Activated CD4-positive, alpha-beta T cell treated with anti-CD3 and anti-CD28 coated beads, Interleukin-2, amount 50 U/mL, for 24 hours (primary cell): ENCODE measurements around the gene RITA1.

Experiments
- DNase-seq, 2 donors: peaks; one replicate each; pipeline ENCODE4 v3.0.0-alpha.2; 2020; ENCODE audit warnings: low read depth in 1 of 2, low spot score in 1 of 2

RITA1 gene

DNA sequence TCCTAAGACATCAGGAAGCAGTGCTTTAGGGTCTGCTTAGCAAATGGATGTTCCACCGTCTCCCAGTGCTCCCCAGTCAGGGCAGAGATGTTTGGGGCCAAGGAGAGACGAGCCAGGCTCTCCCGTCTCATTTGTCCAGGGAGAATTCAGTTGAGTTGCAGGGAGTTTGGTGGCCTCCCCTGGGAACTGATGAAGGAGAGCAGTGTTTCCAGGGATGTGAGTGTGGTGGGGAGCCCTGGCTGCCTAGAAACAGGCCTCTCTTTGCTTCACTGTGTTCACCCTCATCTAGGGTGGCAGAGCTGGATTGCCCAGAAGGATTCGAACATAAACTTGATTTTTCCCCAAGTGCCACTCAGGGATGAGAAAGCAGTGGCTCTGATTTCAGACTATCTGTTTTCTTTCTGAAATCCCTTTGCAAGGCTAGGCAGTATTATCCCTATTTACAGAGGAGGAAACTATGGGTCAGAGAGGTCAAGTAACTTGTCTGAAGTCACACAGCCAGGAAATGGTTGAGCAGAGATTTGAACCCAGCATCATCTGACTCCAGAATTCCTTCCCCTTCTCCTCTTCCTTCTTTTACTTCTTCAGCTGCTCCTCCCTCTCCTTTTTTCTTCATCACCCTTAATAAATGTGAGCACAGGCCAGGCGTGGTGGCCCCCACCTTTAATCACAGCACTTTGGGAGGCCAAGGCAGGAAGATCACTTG is 42.3 kb downstream of the RITA1 start:
- no peak for DNase-seq

- no peak for DNase-seq
Observed at GRCh38 chr12:113228394-113229028, 43.0 kb downstream of the RITA1 start.

GRCh38 chr12:113230315-113231234 is 45.1 kb downstream of the RITA1 start:
- no peak for DNase-seq

GRCh38 chr12:113231235-113232088 is 45.9 kb downstream of the RITA1 start:
- DNase-seq, result no peak

DNA sequence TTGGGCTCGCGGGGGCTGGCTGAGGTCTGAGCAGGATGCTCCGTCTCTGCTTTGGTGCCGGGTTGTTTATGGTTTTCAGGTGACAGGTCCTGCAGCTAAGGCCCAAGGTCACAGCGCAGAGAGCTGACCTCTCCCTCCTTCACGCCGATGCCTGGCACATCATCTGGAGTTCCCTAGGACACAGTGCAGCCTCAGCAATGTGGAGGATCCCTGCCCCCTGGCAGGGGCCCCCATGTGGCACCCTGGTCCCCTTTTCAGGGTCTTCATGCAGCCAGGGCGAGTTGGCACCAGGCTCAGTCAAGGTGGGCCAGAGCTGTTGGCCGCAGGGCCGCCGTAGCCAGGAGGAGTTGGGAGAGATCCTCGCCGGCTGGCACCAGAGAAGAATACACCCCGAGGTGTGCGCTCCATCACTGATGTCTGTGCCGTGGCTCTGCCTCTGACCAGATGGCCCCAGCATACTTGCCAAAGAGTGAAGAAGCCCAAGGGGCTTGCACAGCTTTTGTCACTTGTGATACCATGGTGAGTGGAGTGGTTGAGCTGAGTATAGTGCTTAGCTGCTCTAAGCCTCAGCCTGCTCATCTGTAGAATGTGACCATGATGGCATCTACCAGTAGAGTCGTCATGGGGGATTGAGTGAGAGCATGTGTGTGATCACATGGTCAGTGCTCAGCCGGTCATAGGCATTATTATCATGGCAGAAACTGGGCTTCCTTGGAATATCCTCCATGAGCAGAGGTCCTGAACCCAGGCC is 46.7 kb downstream of the RITA1 start:
- DNase-seq, result no peak

DNA sequence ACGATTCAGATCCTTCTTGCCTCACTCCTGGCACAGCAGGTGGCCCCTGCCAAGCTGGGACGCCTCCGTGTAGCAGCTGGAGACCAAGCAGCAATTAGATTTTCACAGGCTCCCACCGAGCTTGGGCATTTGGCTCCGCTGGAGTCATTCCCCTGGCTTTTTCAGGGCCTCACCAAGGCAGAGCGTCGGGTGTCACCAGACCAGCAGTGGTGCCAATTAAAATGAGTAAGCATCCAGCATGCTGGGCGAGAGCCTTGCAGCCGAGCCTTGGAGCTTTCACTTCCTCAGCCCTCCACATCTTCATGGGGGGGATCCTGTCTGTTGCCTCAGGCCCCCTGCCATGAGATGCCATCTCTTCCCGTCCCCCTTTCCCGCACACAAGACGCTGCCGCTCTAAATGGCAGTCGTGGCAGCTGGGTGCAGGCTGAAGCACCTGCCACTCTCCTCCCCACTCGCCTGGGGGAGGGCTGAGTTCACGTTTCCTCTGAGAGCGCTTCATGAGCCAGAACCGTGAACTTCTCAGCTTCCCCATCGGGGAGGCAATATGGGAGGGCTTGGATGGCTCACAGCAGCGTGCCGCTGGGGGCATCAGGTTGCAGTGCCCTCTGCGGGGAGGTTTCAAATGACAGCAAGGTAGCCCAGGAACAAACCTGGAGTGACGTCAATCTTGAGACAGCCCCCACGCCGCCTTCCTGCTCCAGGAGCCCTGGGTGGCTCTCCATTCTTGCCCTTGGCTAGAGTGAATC is 47.5 kb downstream of the RITA1 start:
- DNase-seq, result peak; percentile 18 to 50

GRCh38 chr12:113233967-113234366 is 48.4 kb downstream of the RITA1 start:
- DNase-seq, result no peak

DNA sequence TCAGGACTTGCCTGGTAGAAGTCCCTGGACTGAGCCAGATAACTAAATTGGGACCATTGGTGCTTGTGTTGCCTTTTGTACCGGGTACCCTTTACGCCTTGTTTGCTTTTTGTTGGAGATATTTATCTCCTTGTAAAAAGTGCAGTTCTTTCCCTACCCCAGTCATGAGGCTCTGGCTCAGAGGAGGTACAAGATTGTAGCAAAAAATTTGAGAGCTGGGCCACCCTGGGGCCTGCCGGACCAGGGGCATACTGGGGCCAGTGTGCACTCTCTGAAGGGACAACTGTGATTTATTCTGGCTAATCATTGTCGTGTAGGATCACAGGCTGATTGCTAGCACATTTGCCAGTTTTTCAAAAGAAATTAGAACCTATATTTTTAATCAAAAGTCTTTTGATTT is 49.0 kb downstream of the RITA1 start:
- DNase-seq, result no peak

DNA sequence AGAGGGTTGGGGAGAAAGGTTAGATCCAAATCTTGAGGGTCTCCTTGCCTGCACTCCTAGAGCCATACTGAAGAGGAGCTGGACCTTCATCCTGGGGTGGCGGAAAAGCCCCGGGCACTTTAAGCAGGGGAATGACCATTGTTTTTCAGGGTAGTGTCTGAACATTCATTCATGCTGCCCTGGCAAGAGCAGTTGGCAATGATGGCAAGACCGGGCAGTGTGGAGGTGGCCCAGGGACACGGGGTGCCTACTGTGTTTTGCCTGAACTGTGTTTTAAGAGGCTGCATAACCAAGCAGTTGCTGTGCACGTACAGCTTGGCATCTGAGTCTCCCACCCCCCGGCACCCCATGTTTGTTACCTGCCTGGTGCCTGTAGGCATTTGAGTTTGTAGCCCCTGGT is 50.5 kb downstream of the RITA1 start:
- DNase-seq, result no peak

DNA sequence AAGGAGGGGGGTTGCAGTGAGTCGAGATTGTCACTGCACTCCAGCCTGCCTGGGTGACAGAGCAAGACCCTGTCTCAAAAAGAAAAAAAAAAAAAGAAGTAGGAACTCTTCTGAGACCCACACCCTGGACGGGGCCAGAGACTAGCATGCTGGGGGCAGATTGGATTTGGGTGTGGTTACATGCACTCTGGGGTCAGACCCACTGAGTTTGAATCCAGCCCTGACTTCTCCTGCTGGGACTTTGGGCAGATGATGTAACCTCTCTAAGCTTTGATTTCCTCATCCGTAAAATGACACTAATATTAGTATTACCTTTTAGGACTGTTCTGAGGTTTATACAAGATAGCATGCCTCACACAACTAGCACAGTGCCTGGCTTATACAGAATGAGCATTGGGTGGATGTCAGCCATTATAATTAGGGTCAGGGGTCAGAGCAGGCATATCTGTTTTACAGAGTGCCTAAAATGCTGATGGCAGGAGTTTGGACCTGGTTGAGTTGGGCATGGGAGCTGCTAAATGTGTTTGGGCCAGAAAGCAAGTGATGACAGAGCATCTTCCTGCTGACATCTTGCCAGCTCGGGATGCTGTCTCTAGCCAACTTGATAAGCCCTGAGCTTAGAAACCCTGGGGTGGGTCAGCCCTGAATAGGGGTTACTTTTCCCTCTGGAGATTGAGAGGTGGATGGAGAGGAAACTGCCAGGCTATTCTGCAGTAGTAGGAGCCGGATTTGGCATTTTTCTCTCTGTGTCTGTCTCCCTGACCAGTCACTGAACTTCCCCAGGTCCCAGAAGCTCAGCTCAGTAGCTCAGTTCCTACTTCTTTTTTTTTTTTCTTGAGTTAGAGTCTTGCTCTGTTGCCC is 51.2 kb downstream of the RITA1 start:
- no peak for DNase-seq

- DNase-seq, result no peak
Observed at GRCh38 chr12:113237748-113238147, 52.2 kb downstream of the RITA1 start.

- no peak for DNase-seq
Observed at GRCh38 chr12:113238309-113238708, 52.8 kb downstream of the RITA1 start.

GRCh38 chr12:113239288-113239771 is 53.8 kb downstream of the RITA1 start:
- no peak for DNase-seq

DNA sequence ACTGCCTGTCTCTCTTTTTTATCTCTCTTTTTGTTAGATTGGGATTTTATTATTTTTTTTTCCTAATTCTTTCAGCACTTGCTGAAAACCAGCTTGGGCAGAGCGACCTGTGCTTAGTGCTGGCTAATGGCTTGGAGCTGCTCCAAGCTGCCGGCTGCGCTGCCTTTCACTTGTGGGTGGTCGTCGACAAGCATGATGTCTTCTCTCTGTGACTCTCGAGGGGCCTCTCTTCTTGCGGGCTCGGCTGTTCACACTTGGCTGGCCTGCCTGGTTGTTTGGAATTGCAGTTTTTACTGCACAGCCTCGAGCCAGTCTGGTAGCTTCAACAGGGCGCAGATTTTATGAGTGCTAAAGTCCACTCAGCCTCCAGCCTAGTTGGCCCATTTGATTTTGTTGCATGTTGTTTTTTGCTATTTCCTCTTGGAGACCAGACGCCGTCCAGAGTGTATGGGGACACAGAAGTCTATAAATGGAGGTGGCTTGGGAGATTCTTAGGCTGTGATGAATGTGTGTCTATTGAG is 54.4 kb downstream of the RITA1 start:
- DNase-seq, result no peak

DNA sequence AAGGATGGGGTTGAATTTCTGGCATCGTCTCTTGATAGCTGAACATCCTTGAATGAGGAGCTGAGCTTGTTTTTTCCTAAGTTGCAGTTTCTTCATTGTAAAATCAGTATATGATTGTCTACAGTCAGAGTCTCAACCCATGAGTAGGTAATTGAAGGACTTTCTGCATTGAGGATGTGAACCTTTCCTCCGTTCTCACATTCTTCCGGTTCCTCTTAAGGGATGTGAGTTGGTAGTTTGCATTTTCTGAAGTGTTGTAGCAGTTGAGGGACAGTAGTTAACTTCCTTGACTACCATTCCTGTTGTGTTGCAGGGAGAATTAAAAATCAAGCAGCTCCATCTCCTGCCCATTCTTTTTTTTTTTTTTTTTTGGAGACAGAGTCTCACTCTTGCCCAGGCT is 54.9 kb downstream of the RITA1 start:
- no peak for DNase-seq

- DNase-seq, result no peak
Observed at GRCh38 chr12:113241191-113242025, 55.9 kb downstream of the RITA1 start.
